Astrocyte of the hippocampus (primary cell): Measurements from ENCODE around the gene TMEM219.
"Not testable (repeated sequence)": the region's sequence is repeated elsewhere in the genome, so short reads cannot be mapped to it uniquely, and the experiment has no call there.

Source experiments
- DNase-seq: peaks from one replicate; pipeline ENCODE4 v3.0.0; 2011; ENCODE audit warnings: low read depth, low spot score

TMEM219 gene

GRCh38 chr16:30011714-30012504, 50.0 kb downstream of the TMEM219 start:
- no peak for DNase-seq

GRCh38 chr16:30012598-30012997, 50.7 kb downstream of the TMEM219 start:
- DNase-seq = not testable (repeated sequence)

GRCh38 chr16:30015450-30015849, 53.6 kb downstream of the TMEM219 start:
- DNase-seq = not testable (repeated sequence)

GRCh38 chr16:30016555-30017276, 54.8 kb downstream of the TMEM219 start:
- no peak for DNase-seq

- DNase-seq = no peak
These were observed 55.4 kb downstream of the TMEM219 start for GRCh38 chr16:30017277-30017656.

- not testable (repeated sequence) for DNase-seq
These were observed 56.1 kb downstream of the TMEM219 start for GRCh38 chr16:30017937-30018336.

GRCh38 chr16:30018731-30019158, 56.9 kb downstream of the TMEM219 start:
- DNase-seq = no peak
